GM12873 (cell line): ENCODE measurements around the gene AP3S2.

Experiments
- CTCF ChIP-seq: IDR thresholded peaks from 2 replicates; pipeline ENCODE4 v1.5.1; 2012; ENCODE audit warnings: low read depth, mild to moderate bottlenecking, moderate library complexity, low read length, control low read depth; ENCODE audit not compliant: insufficient read depth; ENCODE audit errors: missing control alignments

Gene AP3S2

GRCh38 chr15:89857673-89858072 is 36.1 kb downstream of the AP3S2 start:
- TF ChIP-seq CTCF, result no peak

- TF ChIP-seq CTCF, result no peak
These were observed 37.8 kb downstream of the AP3S2 start for GRCh38 chr15:89855948-89856347.

- no peak for TF ChIP-seq CTCF
These were observed 41.3 kb downstream of the AP3S2 start for GRCh38 chr15:89852342-89852995.

GRCh38 chr15:89851673-89852341 is 42.0 kb downstream of the AP3S2 start:
- no peak for TF ChIP-seq CTCF

- TF ChIP-seq CTCF, result no peak
These were observed 44.9 kb downstream of the AP3S2 start for GRCh38 chr15:89848970-89849292.

- TF ChIP-seq CTCF, result no peak
These were observed 46.7 kb downstream of the AP3S2 start for GRCh38 chr15:89847101-89847500.

GRCh38 chr15:89845305-89845893 is 48.4 kb downstream of the AP3S2 start:
- no peak for TF ChIP-seq CTCF
